Kidney epithelial cell (primary cell): ENCODE measurements around the gene OR6C65. TPM values are rescaled to one million over a fixed set of nuclear protein-coding genes. Genes with fewer than 3 reads are reported as not detected.
"Not testable (repeated sequence)": the region's sequence is repeated elsewhere in the genome, so short reads cannot be mapped to it uniquely, and the experiment has no call there.

Experiments
- DNase-seq: peaks from one replicate; pipeline ENCODE4 v3.0.0-alpha.2; 2010; ENCODE audit warnings: low read depth
- H3K27me3 ChIP-seq: 2 replicates; pipeline ENCODE4 v1.6.0; 2011; ENCODE audit warnings: low read length; ENCODE audit not compliant: control insufficient read depth, insufficient read depth
- H3K36me3 ChIP-seq: 2 replicates; pipeline ENCODE4 v1.5.1; 2011; ENCODE audit warnings: low read length; ENCODE audit not compliant: control insufficient read depth, insufficient read depth
- H3K4me3 ChIP-seq: 2 replicates; pipeline ENCODE4 v1.5.1; 2011; ENCODE audit warnings: low read depth, mild to moderate bottlenecking, control low read depth, low read length
- CTCF ChIP-seq: IDR thresholded peaks from 2 replicates; pipeline ENCODE4 v1.5.1; 2011; ENCODE audit warnings: mild to moderate bottlenecking, moderate library complexity, low read length, control low read depth, inconsistent platforms; ENCODE audit not compliant: insufficient read depth, poor library complexity, severe bottlenecking
- total RNA-seq: library from RNA; depleted of rRNA; stranded (reverse); fragments of >200 nt; gene quantifications from 2 replicates; pipeline ENCODE4 v1.2.3, GENCODE V29; 2015

Gene OR6C65
- total RNA-seq, 1 donor from 2014 or later, result not detected

- no peak overlapping the region for H3K4me3 ChIP-seq
- no peak for TF ChIP-seq CTCF
- H3K36me3 ChIP-seq, result no peaks in the 10 kb centered on the region
- DNase-seq, result no peak
- no peaks in the 10 kb centered on the region for H3K27me3 ChIP-seq
Measured at GRCh38 chr12:55392032-55392795, 8.1 kb upstream of the OR6C65 start.

GRCh38 chr12:55396326-55396725, 4.0 kb upstream of the OR6C65 start:
- Histone ChIP-seq H3K27me3 (no peaks in the 10 kb centered on the region), H3K4me3 (no peak overlapping the region), H3K36me3 (no peaks in the 10 kb centered on the region)
- no peak for DNase-seq
- no peak for TF ChIP-seq CTCF

DNA sequence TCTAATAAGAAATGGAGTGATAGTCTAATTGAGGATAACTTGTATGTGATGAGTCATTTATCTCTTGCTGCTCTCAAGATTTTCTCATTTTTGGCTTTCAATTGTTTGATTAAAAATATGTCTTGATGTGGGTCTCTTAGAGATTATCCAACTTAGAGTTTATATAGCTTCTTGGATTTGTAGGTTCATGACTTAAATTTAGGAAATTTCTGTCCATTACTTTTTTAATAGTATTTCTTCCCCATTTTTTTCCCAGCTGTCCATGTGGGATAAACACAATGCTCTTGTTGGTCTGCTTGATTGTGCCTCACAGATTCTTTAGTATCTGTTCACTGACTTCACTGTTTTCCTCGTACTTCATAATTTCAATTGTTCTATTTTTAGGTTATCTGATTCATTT, 7.5 kb downstream of the OR6C65 start:
- DNase-seq, result no peak
- Histone ChIP-seq H3K27me3 (no peaks in the 10 kb centered on the region), H3K36me3 (no peaks in the 10 kb centered on the region), H3K4me3 (no peak overlapping the region)
- TF ChIP-seq CTCF, result no peak

- not testable (repeated sequence) for DNase-seq, H3K36me3 ChIP-seq, H3K4me3 ChIP-seq, H3K27me3 ChIP-seq
Measured at GRCh38 chr12:55409133-55409532, 8.8 kb downstream of the OR6C65 start.

DNA sequence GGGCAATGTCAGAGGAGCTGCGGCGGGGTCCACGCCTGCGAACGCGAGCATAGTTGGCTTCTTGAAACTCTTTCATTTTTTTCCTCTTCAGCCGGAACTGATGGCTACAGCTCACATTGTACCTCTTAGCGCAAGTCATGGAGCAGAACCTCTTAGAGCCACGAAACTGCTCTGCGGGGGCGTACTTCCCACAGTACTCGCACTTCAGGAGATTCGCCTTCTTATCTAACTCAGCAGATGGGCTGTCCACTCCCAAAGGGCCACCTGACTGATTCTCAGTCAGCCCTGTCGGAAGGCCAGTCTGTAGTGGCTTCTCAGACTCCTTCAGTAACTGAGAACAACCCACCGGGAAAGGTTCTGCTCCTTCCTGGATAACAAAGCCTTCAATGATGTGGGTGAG, 11.8 kb downstream of the OR6C65 start:
- not testable (repeated sequence) for DNase-seq, H3K27me3 ChIP-seq, H3K4me3 ChIP-seq, H3K36me3 ChIP-seq

DNA sequence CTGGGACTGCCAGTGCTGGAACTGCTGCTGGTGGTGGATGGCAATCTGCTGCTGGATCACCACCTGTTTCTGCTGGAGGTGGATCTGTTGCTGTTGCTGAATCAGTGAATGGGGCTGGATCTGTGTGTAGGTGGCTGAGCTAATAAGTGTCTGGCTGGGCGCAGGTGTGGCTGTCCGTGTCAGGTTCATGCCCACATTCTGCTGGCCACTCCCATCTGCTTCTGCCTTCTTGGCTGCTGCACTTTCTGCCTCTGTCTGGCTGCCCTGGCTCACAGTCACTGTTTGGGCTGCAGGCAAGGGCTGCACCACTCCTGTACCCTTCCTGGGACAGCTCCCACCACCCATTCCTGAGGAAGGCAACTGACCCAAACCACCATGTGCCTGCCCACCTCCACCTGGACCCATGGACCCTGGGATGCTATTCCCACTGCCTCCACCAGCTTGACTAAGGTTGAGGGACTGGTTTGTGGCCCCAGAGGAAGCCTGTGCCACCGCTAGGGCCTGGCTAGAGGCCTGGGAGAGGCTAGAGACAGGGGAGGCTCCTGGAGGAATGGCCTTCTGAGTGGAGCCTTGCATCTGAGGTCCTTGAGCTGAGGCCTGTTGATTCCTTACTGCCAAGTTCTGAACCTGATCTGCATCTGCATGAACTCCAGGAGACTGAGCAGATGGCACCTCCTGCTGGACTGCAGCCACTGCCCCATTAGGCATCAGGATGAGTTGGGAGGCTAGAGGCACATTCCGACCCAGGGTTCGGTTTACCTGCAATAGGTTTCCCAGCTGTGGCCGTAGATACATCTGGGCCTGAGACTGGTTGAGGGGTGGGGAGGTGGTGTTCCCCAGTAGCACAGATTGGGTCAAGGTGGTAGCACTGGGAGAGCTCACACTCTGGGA, 13.4 kb downstream of the OR6C65 start:
- not testable (repeated sequence) for DNase-seq, H3K27me3 ChIP-seq, H3K36me3 ChIP-seq

GRCh38 chr12:55414396-55414823, 14.1 kb downstream of the OR6C65 start:
- H3K36me3 ChIP-seq, H3K27me3 ChIP-seq, DNase-seq: not testable (repeated sequence)
- peak overlapping the region; percentile 10 for H3K4me3 ChIP-seq

More for the DNA sequence above, 13.4 kb downstream of the OR6C65 start:
- H3K4me3 ChIP-seq, result not testable (repeated sequence)

- not testable (repeated sequence) for H3K27me3 ChIP-seq, DNase-seq, H3K4me3 ChIP-seq, H3K36me3 ChIP-seq
Measured at GRCh38 chr12:55414889-55415288, 14.6 kb downstream of the OR6C65 start.
